ENCODE data around the gene CPXM1. TPM values are rescaled to one million over a fixed set of nuclear protein-coding genes. Genes with fewer than 3 reads are reported as not detected.

CPXM1 gene
- total RNA-seq, 1 experiment from 2014 or later, result 2.7 TPM

DNA sequence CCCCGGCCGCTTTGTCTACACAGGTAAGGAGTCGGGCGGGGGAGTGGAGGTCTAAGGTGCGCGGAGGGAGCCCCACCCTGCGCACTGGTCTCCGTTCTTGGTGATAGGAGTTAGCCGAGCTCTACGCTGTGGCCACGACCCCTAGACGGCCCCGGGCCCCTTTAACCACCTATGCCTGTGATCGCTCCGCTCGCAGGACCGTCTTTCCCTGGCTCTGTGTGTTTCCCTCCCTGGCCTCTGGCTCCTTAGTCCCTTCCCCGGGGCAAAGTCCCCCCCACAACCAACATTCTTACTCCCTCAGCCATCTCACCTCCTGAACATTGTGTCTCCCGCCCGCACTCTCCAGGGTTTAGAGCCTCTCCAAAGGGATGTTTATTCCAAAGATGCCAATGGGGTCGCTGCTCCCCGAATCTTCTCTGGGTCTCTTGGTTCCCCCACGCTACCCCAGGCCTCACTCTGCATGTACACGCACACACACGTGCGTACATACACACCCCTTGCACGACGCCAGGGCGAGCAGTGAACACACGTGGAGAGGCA, 50.4 kb downstream of the CPXM1 start:
- DNase-seq (ENCODE audit: low read depth), result no peak

DNA sequence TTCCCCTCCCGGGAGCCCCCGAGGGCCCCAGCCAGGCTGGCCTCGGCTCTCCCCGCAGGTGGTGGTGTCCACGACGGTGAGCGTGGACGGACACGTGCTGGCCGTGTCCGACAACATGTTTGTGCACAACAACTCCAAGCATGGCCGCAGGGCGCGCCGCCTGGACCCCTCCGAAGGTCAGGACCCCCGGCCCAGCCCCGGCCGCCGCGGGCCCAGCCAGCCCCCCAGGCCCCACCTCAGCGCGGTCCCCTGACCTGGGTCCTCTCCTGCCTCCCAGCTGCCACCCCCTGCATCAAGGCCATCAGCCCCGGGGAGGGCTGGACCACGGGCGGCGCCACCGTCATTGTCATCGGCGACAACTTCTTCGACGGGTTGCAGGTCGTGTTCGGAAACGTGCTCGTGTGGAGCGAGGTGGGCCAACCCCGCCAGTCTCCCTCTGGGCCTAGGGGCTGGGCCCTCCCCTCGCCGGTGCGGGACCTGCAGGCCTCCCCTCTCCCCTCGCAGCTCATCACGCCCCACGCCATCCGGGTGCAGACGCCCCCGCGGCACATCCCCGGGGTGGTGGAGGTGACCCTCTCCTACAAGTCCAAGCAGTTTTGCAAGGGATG, 51.0 kb downstream of the CPXM1 start:
- DNase-seq (ENCODE audit: low read depth), result no peak

DNA sequence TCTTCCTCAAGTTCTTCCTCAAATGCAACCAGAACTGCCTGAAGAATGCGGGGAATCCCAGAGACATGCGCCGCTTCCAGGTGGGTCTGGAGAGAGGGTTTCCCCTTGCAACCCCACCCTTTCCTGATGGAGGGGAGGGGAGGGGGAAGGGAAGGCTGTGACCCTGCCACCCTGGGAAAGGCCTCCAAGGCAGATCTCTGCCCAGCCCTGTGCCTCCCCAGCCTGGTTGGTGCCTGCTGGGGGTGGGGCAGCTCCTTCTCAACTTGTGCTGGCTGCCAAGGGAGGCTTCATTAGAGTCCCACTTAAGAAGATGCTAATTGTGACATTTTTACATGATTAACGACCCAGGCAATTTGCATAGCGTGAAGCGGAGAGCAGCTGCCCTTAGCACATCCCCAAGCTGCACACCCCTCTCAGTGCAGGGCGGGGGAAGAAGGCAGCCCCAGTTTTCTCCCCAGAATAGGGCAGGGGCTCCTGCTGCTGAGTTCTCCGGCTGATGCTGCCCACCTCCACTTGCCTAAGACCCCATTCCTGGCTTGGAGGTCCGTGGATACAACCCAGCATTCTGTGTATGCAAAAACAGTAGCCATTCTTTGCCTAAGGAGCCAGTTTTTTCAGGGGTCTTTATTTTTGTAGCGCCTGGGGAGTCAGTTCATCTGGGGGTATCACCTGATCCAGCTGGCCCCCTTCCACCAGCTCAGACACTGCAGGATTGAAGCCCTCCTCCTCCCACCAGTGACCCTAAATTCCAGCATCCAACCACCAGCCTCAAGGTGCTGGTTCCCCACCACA, 51.7 kb downstream of the CPXM1 start:
- DNase-seq (ENCODE audit: low read depth), result no peak

DNA sequence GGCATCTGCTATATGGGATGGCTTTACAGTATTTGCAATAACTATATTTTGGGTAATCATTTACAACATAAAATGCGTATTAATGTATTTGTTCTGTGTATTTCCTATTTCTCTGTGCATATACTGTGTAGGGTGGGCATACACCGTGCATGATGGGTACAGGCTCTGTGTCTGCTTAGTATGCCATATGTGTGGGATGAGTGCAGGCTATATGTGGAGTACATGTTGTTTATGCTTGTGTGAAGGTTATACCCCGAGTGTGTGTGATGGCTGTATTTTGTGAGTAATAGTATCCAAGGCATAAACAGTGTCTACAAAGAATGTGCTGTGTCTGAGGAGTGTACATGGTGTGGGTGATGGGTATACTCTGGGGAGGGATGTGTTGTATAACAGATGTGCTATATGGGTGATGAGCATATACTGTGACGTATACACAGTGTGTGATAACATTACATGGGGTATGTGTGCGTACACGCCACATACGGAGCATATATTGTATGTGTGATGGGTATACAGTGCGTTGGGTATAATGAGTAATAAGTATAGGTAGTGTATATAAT, 52.7 kb downstream of the CPXM1 start:
- DNase-seq (ENCODE audit: low read depth), result no peak

DNA sequence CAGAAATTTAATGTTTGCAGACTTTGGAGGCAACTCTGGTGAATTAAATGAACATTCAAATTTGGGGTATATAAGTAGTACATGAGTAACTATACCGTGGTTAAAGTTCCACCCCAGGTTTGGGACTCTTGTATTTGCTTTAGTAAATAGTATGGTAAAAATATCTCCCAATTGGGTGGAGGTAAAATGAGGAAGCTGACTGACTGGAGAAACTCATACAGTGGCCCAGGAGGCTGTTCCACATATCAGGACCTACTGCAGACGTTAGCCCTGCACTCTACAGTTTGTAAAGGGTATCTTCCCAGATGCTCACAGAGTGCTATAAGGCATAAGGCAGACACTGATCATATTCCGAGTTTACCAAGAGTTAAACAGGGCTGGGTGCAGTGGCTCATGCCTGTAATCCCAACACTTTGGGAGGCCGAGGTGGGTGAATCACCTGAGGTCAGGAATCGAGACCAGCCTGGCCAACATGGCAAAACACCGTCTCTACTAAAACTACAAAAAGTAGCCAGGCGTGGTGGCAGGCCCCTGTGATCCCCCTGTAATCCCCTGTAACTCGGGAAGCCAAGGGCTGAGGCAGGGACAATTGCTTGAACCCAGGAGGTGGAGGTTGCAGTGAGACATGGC, 53.7 kb downstream of the CPXM1 start:
- DNase-seq (ENCODE audit: low read depth), result no peak

DNA sequence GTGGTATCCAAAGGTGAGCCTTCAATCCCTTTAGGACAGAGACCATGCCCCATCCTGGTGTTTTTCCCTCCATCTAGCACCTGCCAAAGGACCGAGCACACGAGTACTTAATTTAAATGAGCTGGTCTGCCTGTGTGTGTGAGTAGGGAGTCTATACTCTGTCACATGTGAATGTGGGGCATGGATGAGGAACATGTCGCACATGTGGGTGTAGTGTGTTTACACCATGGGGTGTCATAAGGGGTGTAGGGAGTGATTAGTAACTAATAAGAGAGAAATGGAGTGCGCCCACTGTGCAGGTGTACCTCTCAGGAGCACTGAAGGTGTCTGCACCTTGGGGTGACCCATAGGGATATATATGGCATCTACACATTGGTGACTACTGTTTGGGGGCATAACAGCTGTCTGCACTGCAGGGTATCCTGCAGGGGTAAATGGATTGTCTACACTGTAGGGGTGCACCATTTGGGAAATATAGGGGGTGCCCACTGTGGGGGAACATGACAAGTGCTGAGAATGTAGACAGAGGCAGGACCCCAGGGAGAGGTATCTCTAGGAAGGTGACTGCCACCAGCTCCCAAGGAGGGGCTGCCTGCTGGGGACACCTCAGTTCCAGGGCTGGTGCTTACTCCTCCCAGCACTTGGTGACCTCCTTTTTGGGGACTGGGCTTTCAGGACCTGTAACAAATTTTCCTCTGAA, 54.3 kb downstream of the CPXM1 start:
- DNase-seq (ENCODE audit: low read depth), result no peak

DNA sequence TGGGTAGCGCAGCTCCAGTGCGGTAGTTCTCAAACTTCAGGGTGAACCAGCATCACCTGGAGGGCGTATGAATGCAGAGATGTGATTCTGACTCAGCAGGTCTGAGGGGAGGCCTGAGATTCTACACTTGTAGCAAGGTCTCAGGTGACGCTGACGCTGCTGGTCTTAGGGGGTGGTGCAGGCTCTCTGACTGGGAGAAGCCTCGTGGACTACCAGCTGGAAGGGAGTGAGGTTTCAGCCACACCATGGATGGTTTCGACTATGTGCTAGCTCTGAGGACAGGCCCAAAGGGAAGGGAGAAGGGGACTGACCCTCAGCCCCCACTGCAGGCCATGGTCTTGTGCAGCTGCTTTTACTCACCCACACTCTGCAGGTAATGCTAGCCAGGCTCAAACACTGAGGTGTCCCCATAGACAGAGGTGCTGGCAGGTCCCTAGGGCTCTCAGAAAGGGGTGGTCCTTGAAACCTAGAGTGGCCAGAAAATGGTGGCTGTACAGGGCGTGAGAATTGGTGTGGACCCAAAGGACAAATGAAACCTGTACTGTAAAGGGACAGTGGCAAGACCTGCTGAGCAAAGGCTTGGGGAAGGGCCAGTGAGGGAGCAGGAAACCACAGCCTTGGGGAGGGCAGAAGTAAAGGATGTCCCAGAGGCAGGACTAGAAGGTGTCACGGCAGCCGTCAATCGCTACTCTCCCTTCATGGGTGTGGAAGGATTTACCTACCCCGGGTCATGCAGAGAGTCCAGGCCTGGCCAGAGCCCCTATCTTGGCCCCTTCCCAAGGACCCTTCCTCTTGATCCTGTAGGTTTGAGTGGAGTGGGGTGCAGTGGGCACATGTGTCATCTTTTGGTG, 55.1 kb downstream of the CPXM1 start:
- no peak for DNase-seq (ENCODE audit: low read depth)

Other genes with a start within 250 kb of the CPXM1 start
- gene NOP56, start 148.0 kb downstream of the CPXM1 start, total RNA-seq (2014; rRNA removed; shearing (Covaris generic)), result 340 and 360 TPM in 2 replicates
- 181 and 228 TPM in 2 replicates for gene IDH3B, start 136.4 kb downstream of the CPXM1 start, total RNA-seq (2014; rRNA removed; shearing (Covaris generic))
- gene EBF4, start 107.8 kb downstream of the CPXM1 start, total RNA-seq (2014; rRNA removed; shearing (Covaris generic)), result 0.12 and 0.40 TPM in 2 replicates
- gene C20orf141, start 14.4 kb upstream of the CPXM1 start, total RNA-seq (2014; rRNA removed; shearing (Covaris generic)), result not detected in 2 replicates
- not detected in 2 replicates for gene TMEM239, start 15.7 kb upstream of the CPXM1 start, total RNA-seq (2014; rRNA removed; shearing (Covaris generic))
- gene PCED1A, start 40.0 kb upstream of the CPXM1 start, total RNA-seq (2014; rRNA removed; shearing (Covaris generic)), result 13.9 and 15.9 TPM in 2 replicates
- 29.8 and 30.9 TPM in 2 replicates for gene VPS16, start 40.1 kb upstream of the CPXM1 start, total RNA-seq (2014; rRNA removed; shearing (Covaris generic))
- 11.0 and 12.2 TPM in 2 replicates for gene PTPRA, start 72.9 kb upstream of the CPXM1 start, total RNA-seq (2014; rRNA removed; shearing (Covaris generic))
- not detected in 2 replicates for gene GNRH2, start 243.0 kb upstream of the CPXM1 start, total RNA-seq (2014; rRNA removed; shearing (Covaris generic))
- 98.0 and 109 TPM in 2 replicates for gene MRPS26, start 245.4 kb upstream of the CPXM1 start, total RNA-seq (2014; rRNA removed; shearing (Covaris generic))

All from Daoy (cell line).